Astrocyte of the spinal cord (primary cell): ENCODE data around the gene MPC1L.

Source experiments
- DNase-seq: peaks from one replicate; pipeline ENCODE4 v3.0.0; 2011; ENCODE audit warnings: low read depth, low spot score
- H3K4me3 ChIP-seq: 2 replicates; pipeline ENCODE4 v1.5.1; 2011; ENCODE audit warnings: low read depth, mild to moderate bottlenecking, low read length, moderate library complexity
- in situ Hi-C: cut with HindIII; loops from 2 replicates; pipeline ENCODE4 v1.10.0; 2017; ENCODE audit warnings: low sequenced_read_pairs
- TF ChIP-seq, protein P1 (sequence below): IDR thresholded peaks from 2 replicates; pipeline ENCODE4 v1.5.1; 2012; ENCODE audit warnings: low read depth, mild to moderate bottlenecking, low read length, inconsistent platforms

The MPC1L gene

DNA sequence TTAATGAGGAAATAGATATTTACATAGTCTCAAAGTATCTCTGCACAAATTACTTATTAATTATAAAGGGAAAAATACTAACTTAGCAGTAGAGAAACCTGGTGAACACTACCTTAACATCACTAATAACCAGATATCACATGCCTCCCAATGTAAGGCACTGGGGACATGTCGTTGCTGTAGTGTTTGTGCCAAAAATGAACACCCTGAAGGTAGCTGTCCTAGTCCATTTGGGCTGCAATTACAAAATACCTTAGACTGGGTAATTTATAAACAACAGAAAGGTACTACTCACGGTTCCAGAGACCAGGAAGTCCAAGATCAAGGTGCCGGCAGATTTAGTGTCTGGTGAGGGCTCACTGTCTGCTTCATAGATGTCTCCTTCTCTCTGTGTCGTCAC, 10.7 kb upstream of the MPC1L start:
- in situ Hi-C loops, result no loop called here
- no peak for DNase-seq

DNA sequence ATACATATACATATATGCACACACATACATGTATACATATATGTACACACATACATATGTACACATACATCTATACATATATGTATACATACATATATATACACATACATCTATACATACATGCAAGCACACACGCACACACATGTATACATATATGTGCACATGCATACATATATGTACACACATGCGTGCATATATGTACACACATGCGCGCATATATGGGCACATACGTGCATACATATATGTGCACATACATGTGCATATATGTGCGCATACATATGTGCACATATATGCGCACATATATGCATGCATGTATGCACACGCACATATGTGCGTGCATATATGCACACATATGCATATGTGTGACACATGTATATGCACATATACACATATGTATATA, 7.3 kb upstream of the MPC1L start:
- DNase-seq, result no peak

More for the DNA sequence above, 10.7 kb upstream of the MPC1L start:
- H3K4me3 ChIP-seq, result no peak overlapping the region
- TF ChIP-seq, protein P1, sequence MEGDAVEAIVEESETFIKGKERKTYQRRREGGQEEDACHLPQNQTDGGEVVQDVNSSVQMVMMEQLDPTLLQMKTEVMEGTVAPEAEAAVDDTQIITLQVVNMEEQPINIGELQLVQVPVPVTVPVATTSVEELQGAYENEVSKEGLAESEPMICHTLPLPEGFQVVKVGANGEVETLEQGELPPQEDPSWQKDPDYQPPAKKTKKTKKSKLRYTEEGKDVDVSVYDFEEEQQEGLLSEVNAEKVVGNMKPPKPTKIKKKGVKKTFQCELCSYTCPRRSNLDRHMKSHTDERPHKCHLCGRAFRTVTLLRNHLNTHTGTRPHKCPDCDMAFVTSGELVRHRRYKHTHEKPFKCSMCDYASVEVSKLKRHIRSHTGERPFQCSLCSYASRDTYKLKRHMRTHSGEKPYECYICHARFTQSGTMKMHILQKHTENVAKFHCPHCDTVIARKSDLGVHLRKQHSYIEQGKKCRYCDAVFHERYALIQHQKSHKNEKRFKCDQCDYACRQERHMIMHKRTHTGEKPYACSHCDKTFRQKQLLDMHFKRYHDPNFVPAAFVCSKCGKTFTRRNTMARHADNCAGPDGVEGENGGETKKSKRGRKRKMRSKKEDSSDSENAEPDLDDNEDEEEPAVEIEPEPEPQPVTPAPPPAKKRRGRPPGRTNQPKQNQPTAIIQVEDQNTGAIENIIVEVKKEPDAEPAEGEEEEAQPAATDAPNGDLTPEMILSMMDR, result no peak

DNA sequence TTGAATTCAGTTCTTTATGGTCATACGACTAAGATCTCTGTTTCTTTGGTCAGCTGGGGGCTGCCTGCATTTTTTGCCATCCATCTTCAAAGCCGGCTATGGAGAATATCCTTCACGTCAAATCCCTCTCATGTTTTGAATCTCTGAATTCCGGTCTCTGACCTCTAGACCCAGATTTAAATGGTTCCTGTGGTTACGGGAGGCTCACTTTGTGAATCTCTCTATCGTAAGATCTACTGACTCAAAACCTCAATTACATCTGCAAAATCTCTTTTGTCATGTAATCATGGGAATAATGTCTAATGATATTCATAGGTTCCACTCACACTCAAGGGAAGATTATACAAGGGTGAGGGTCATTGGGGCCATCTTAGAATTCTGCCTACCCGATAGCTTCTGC, 5.7 kb upstream of the MPC1L start:
- in situ Hi-C loops, result no loop called here
- no peak for DNase-seq
- H3K4me3 ChIP-seq, result no peak overlapping the region
- TF ChIP-seq, protein P1, result no peak

More for the DNA sequence above, 7.3 kb upstream of the MPC1L start:
- H3K4me3 ChIP-seq, result no peak overlapping the region
- in situ Hi-C loops, result no loop called here
- TF ChIP-seq, protein P1, result no peak

DNA sequence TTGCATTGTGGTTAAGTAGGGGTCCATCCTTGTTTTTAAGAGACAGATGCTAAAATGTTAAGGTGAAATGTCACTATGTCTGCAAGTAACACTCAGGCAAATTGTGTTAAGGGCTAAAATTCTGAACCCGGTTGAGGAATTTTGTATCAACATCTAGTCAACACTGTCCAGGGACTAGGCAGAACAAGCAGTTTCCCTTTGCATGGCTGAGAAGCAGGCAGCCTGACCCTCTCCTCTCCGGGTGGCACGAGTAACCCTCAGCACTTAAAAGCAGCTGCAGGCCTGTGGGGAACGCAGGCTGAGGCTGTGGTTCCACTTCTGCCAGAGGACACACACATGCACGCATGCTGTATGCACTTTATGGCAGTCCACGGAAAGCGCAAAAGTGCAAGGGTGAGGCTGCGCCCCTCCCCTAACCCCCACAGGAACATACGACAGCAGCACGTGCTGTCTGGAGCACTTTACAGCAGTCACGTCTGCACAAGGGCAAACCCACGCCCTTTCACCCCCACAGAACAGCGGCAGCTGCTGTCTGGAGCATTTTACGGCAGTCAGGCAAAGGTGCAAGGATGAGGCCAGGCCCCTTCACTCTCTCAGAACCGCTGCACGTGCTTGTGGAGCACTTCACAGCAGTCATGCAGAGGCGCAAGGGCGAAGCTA, 619 bp upstream of the MPC1L start:
- TF ChIP-seq, protein P1, result no peak
- DNase-seq, result no peak
- in situ Hi-C loops, result no loop called here
- H3K4me3 ChIP-seq, result no peak overlapping the region

DNA sequence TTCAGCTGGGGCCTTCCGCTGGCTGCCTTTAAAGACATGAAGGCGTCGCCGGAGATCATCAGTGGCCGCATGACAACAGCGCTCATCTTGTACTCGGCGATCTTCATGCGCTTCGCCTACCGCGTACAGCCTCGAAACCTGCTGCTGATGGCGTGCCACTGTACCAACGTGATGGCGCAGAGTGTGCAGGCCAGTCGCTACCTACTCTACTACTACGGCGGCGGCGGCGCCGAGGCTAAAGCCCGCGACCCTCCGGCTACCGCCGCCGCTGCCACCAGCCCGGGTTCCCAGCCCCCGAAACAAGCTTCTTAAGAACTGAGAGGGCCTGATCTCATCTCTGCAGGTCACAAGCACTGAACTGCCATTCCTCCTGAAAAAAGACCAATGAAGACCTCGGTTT, 437 bp downstream of the MPC1L start:
- no peak overlapping the region for H3K4me3 ChIP-seq
- in situ Hi-C loops, result no loop called here
- no peak for DNase-seq
- TF ChIP-seq, protein P1, result no peak

DNA sequence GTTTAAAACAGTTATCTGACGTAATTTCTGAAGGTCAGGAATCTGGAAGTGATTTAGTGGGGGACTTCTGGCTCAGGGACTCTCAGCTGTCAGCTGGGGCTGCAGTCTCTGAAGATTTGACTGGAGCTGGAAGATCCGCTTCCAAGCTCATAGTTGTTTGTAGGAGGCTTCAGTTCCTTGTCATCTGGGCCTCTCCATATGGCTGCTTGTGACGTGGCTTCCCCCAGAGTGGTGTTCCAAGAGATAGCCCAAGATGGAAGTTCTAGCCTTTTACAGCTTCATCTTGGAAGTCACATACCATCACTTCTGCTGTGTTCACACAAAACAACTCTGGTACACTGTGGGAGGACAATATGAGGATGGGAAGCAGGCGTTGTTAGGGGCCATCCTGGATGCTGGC, 2.1 kb downstream of the MPC1L start:
- in situ Hi-C loops, result no loop called here
- TF ChIP-seq, protein P1, result no peak
- H3K4me3 ChIP-seq, result no peak overlapping the region
- DNase-seq, result no peak
